GM19239 (cell line): ENCODE results near the gene AHNAK2.
"Not testable (repeated sequence)": the region's sequence is repeated elsewhere in the genome, so short reads cannot be mapped to it uniquely, and the experiment has no call there.

Source experiments
- DNase-seq: peaks from one replicate; pipeline ENCODE4 v3.0.0; 2011; ENCODE audit warnings: low spot score; ENCODE audit not compliant: insufficient read length
- FAIRE-seq: peaks from 2 replicates; lab custom pipeline; 2011; peaks lifted over from hg19 to GRCh38; lab: Jason Lieb, UNC

The AHNAK2 gene

DNA sequence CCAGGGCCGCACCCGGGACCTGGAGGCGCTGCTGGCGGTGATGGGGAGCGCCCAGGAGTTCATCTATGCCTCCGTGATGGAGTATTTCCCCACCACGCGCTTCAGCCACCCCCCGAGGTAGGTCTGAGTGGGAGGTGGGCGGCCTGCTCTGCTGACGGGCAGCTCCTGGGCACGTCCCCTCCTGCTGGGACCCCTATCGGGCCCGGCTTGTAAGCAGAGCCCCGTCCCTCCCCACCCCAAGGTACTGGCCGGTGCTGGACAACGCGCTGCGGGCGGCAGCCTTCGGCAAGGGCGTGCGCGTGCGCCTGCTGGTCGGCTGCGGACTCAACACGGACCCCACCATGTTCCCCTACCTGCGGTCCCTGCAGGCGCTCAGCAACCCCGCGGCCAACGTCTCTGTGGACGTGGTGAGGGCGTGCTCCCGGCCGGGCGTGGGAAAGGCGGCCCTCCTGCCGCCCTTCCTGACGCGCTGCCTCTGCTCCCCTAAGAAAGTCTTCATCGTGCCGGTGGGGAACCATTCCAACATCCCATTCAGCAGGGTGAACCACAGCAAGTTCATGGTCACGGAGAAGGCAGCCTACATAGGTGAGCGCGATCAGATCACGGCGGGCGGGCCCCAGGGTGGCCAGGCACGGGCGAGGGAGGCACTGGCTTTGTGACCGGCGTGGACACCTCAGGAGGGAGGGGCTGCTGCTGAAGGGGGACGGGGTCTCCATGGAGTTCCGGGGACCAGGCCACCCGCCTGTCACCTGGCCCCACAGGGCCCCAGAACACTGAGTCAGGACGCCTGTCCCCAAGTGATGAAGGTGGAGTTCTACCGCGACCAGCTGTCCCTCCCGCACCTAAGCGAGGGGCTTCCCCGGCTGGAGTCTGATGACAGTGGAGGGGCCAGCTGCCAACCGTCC lies 46.2 kb downstream of the AHNAK2 start:
- DNase-seq: no peak
- FAIRE-seq: no peak

- FAIRE-seq: no peak
- no peak for DNase-seq
These were observed 46.8 kb downstream of the AHNAK2 start for GRCh38 chr14:104931304-104931770.

GRCh38 chr14:104930526-104931303 lies 47.5 kb downstream of the AHNAK2 start:
- DNase-seq (no peak), FAIRE-seq (no peak)

DNA sequence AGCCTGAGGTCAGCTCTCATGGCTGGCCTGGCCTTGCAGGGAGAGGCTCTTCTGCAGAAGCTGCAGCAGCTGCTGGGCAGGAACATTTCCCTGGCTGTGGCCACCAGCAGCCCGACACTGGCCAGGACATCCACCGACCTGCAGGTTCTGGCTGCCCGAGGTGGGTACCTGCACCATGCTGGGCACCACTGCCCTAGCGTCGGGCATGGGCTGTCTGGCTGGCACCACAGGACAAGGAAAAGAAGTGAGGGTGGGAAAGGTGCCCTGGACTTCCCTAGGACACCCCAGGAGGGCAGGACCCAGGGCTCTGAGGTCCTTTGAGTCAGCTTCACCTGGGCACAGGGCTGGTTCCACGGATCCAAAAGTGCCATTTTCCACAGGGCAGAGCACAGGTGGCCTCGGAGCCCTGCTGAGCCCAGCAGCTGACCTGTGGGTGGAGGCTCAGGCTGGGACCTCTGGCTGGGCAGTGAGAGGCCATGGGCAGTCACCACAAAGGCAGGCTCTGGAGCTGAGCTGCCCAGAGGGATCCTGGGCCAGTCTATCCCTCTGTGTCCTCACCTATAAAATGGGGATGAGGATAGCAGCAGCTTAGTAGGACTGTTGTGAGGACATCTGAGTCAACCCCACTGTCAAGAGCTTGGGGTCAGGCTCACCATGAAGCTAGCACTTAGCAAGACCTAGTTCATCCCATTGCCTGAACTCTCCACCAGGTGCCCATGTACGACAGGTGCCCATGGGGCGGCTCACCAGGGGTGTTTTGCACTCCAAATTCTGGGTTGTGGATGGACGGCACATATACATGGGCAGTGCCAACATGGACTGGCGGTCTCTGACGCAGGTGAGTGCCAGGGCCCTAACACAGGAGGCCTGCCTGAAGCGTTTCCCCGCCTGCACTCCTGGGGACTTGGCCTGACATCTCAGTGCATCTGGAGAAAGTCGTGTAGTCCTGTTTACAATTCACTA lies 48.6 kb downstream of the AHNAK2 start:
- FAIRE-seq: no peak
- DNase-seq: no peak

- no peak for DNase-seq
- FAIRE-seq: no peak
These were observed 49.6 kb downstream of the AHNAK2 start for GRCh38 chr14:104928391-104929133.

DNA sequence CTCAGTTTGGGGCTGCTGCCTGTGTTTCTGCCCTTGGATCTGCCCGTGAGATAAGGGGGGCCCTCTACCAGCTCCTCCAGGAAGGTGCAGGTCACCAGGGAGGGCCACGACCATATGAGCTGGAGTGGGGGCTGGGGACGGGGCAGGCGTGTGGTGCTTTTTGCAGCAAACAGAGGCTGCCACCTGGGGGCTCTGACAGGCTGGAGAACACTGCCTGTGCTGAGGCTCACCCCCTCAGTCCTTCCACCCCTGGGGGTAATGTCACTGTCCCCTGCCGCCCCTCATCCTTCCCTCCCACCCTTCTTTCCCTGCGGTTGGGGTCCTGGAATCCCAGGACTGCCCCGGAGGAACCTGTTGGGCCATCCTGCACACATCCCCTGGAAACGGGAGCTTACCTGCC lies 50.3 kb downstream of the AHNAK2 start:
- DNase-seq: no peak
- no peak for FAIRE-seq

- DNase-seq (no peak), FAIRE-seq (no peak)
These were observed 50.8 kb downstream of the AHNAK2 start for GRCh38 chr14:104927432-104927816.

DNA sequence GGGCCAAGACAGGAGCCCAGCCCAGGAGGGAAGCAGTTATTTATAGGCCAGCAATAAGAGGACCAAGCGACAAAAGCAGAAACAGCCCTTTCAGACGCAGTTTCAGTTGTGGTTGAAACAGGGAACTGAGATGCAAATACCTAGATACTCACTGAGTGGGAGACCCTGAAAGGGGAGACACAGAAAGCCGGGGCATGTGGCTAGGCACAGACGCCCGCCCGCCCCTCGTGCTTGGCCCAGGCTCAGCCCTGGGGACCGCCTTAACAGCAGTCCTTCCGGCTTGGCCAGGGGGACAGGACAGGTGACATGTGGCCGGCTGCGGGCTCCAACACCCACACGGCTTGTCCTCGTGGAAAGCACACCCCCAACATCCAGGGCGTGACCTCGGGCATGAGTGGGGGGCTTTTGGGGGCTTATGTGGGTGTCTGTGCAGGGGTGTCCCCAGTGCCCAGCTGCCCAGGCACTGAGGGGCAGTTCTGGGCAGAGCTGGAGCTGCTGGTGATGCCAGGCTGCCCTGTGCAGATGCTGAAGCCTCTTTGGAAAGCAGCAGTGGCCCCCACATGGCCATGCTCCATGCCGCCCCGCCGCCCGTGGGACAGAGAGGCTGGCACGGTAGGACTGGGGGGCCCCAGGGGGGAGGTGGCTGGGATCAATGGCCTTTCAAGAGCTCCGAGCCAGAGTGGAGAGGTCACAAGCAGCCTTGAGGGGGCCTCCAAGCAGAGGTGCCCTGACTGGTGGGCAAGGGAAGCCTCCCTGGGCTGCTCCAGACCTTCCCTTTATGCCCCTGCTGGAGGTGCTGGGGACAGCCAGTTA lies 51.3 kb downstream of the AHNAK2 start:
- DNase-seq: peak; percentile 98
- peak; percentile 100 for FAIRE-seq

DNA sequence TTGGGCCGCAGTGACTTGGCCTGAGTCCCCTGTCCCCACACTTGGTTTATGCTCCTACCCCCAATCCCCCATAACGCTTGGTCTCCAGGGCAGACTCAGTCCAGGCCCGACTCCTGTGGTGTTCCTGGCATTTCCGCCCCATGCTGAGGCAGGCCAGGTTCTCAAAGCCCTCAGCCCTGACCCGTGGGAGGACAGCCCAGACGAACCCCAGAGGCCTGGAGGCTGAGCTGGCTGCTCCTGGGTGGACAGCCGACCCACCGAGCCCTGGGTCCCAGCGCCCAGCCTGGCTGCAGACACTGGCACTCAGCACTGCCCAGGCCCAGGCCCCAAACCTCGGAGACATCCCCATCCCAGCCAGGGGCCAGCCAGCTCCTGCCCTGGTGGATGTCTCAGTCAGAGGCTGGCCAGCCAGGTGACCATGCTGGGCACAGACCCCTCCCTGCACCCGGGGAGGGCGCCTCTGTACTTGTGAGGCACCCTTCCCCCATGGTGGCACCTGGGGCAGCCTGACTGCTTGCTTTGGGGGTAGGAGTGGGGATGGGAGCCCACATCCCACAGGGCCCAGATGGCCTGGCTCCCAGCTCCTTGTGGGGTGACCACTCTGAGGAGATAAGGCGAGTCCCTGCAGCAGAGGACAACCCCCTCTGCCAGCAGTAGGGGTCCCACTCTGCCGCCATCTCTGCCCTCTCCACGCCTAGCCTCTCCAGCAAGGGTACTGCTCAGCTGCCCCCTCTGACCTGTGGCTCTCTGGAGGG lies 52.1 kb downstream of the AHNAK2 start:
- FAIRE-seq: peak; percentile 4

GRCh38 chr14:104925214-104925854 lies 52.8 kb downstream of the AHNAK2 start:
- FAIRE-seq (no peak), DNase-seq (no peak)

More for the DNA sequence above, 52.1 kb downstream of the AHNAK2 start:
- no peak for DNase-seq

DNA sequence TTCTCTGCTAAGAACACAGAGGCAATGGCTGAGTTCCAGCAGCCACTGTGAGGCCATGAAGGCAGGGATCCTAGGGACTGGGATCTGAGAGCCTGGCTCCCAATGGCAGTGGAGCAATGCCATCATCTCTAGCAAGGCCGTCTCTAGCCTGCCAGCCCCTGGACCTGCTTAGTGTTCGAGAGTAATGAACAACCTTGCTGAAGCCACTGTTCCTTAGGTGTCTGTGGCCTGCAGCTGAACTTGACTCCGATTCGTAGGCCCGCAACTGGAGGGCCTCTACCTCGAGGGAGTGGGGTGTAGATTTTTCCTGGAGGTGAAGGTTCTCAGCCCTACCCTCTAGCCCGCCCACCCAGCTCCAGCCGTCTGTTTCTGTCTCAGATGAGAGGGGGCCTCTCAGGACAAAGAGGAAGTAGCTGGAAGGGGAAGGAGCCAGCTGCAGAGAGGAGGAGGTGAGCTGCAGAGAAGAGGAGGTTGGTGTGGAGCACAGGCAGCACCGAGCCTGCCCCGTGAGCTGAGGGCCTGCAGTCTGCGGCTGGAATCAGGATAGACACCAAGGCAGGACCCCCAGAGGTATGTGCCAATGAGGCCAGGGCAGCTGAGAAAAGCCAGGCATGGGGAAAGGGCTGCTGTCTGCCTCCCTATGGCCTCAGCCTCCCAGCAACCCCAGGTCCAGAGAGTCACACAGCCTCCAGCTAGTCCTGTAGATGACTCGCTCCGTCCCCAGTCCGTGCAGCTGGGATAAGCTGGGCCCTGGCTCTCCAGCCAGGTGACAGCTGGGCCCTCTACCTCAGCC lies 53.6 kb downstream of the AHNAK2 start, which contains the start of gene PLD4:
PLD4 (plus strand) TSS at position 459 of the 793 bp plus-strand sequence. CDS start 2,262 bp downstream, outside the sequence.
- no peak for DNase-seq
- FAIRE-seq: peak; percentile 76

GRCh38 chr14:104923640-104924420 lies 54.3 kb downstream of the AHNAK2 start:
- FAIRE-seq (no peak), DNase-seq (no peak)

- FAIRE-seq: no peak
- no peak for DNase-seq
These were observed 58.2 kb downstream of the AHNAK2 start for GRCh38 chr14:104919993-104920315.

DNA sequence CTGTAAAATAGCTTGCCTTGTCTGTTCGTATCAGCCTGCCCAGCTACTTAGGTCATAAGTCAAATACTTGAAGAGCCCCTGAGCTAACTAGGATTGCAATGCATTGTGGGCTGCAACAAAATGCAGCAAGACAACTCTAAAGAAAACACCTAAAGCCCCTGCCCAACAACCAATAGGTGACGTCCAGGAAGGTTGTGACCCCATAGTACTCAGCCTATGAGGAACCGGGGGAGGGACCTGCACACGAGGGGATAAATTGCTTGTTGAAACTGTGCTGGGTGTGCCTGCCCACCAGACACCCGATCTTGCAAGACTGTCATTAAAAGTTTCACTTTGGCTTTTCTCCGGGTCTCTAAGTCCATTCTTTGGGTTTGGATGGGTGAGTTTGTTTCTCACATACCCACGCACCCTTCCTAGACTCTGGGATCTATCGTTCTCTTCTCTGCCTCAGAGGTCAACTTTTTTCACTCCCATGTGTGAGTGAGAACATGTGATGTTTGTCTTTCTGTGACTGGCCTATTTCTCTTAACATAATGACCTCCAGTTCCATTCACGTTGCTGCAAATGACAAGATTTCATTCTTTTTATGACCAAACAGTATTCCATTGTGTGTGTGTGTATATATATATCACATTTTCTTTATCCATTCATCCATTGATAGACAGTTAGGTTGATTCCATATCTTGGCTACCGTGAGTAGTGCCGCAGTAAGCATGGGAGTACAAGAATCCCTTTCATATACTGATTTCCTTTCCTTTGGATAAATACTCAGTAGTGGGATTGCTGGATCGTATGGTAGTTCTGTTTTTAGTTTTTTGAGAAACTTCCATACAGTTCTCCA lies 58.8 kb downstream of the AHNAK2 start:
- not testable (repeated sequence) for FAIRE-seq, DNase-seq

DNA sequence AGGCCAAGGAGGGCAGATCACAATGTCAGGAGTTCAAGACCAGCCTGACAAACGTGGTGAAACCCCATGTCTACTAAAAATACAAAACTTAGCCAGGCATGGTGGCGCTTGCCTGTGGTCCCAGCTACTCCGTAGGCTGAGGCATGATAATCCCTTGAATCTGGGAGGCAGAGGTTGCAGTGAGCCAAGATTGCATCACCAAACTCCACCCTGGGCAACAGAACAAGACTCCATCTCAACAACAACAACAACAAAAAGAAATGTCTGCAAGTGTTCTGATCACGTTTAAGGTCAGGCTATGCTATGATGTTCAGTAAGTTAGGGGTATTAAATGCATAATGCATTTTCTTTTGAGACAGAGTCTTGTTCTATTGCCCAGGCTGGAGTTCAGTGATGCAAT lies 60.2 kb downstream of the AHNAK2 start:
- DNase-seq (no peak), FAIRE-seq (no peak)
